Measurements from ENCODE around the gene ACP4.

DNA sequence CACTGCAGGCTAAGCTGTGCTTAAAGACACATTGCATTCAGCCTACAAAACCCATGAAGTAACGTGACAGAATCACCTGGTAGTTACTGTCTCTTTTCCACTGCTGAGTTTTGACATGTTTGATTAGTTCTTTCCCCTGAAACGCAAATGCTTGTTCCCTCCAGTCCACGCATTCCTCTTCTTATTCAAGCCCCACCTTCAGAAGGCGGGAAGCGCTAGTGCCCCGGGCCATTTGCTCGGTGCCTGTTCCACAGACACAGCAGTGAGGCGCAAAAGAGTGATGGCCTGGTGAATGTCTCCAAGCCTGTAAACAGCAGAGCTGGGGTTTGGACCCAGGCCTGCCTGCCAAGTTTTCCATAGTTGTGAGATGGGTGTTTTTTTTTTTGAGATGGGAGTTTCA lies 10.9 kb downstream of the ACP4 start:
- TF ChIP-seq, protein P1, sequence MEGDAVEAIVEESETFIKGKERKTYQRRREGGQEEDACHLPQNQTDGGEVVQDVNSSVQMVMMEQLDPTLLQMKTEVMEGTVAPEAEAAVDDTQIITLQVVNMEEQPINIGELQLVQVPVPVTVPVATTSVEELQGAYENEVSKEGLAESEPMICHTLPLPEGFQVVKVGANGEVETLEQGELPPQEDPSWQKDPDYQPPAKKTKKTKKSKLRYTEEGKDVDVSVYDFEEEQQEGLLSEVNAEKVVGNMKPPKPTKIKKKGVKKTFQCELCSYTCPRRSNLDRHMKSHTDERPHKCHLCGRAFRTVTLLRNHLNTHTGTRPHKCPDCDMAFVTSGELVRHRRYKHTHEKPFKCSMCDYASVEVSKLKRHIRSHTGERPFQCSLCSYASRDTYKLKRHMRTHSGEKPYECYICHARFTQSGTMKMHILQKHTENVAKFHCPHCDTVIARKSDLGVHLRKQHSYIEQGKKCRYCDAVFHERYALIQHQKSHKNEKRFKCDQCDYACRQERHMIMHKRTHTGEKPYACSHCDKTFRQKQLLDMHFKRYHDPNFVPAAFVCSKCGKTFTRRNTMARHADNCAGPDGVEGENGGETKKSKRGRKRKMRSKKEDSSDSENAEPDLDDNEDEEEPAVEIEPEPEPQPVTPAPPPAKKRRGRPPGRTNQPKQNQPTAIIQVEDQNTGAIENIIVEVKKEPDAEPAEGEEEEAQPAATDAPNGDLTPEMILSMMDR (IDR thresholded peaks at IDR 0.05; ENCODE audit: low read length): no peak
- no peak for TF ChIP-seq EZH2 (IDR thresholded peaks at IDR 0.05; ENCODE audit: borderline replicate concordance, low read length)

Data from OCI-LY1 (cell line).